ENCODE data around the gene TMC1. TPM values are rescaled to one million over a fixed set of nuclear protein-coding genes. Genes with fewer than 3 reads are reported as not detected.

Gene TMC1
- polyA plus RNA-seq, 2 of the 4 experiments (the other 2 are of a cell fraction): 0.12 to 0.17 TPM

- WGBS (ENCODE audit: missing lambda C conversion rate): 46% methylated on average over 2 of the region's 2 CpGs
- DNase-seq (ENCODE audit: low read depth in 1 of 2, low spot score in 1 of 2) (no peak), FAIRE-seq (no peak), ATAC-seq (0 out of 6 replicates have a peak, but pooled peaks of 1 of the 2 experiments have one; percentile 14)
- CTCF ChIA-PET: interaction anchor here (1.0 to 1.8 kb wide), 2 partner anchors 9 to 23 kb away, joined by 3 to 9 read pairs; no protein-coding TSS in a partner anchor
- POLR2A ChIA-PET: interaction anchor here (1.2 kb wide), 1 partner anchor 9 kb away, joined by 3 read pairs; no protein-coding TSS in a partner anchor
- Histone ChIP-seq H3K4me2 (no peak overlapping the region), H3K27ac (no peak overlapping the region), H3K4me1 (peaks cover 14% of the 10 kb centered on the region; the same call in 2 of the 3 replicates), H3K4me3 (no peak overlapping the region), H3K9me3 (no peaks in the 10 kb centered on the region)
- TF ChIP-seq E2F6 (IDR thresholded peaks at IDR 0.05; ENCODE audit: borderline replicate concordance, low read depth) (no peak), CHD4 (IDR thresholded peaks at IDR 0.05; ENCODE audit: borderline replicate concordance) (no peak), CEBPB (IDR thresholded peaks at IDR 0.05) (no peak), RAD21 (conservative IDR thresholded peaks at IDR 0.05 in 1 of 2, IDR thresholded peaks at IDR 0.05 in 1 of 2) (no peak), SREBF2 (IDR thresholded peaks at IDR 0.05) (no peak), EP300 (IDR thresholded peaks at IDR 0.05) (no peak), ESRRA (IDR thresholded peaks at IDR 0.05; ENCODE audit: borderline replicate concordance, low read length) (no peak), JUNB (IDR thresholded peaks at IDR 0.05) (no peak)
These were observed 359.4 kb downstream of the TMC1 start for GRCh38 chr9:72880821-72881220.

- Histone ChIP-seq H3K9me3 (peaks cover 2% of the 10 kb centered on the region; the same call in 1 of the 3 replicates), H3K4me1 (peaks cover 14% of the 10 kb centered on the region; the same call in 2 of the 3 replicates), H3K4me2 (no peak overlapping the region), H3K4me3 (no peak overlapping the region), H3K27ac (no peak overlapping the region)
- DNase-seq (ENCODE audit: low read depth in 1 of 2, low spot score in 1 of 2) (no peak), FAIRE-seq (no peak), ATAC-seq (peak; percentile 6 to 17; a peak in 4 of 6 replicates)
- TF ChIP-seq USF2 (IDR thresholded peaks at IDR 0.05) (no peak), NFE2L2 (conservative IDR thresholded peaks at IDR 0.05; ENCODE audit: low read length) (no peak), EP300 (IDR thresholded peaks at IDR 0.05) (no peak), PBX3 (IDR thresholded peaks at IDR 0.05) (no peak), MYC (IDR thresholded peaks at IDR 0.05; ENCODE audit: borderline replicate concordance, low read length) (no peak), FOSL2 (IDR thresholded peaks at IDR 0.05) (no peak), FOSL2 (CRISPR knock-in tag; IDR thresholded peaks at IDR 0.05) (no peak), ZC3H11A (IDR thresholded peaks at IDR 0.05) (no peak), RAD21 (conservative IDR thresholded peaks at IDR 0.05 in 1 of 2, IDR thresholded peaks at IDR 0.05 in 1 of 2) (no peak), KDM1A (IDR thresholded peaks at IDR 0.05; ENCODE audit: low read depth) (no peak), TP53 (CRISPR knock-in tag; IDR thresholded peaks at IDR 0.05) (no peak), RARB (CRISPR knock-in tag; IDR thresholded peaks at IDR 0.05) (no peak)
- CTCF ChIA-PET: interaction anchor here (0.7 to 3.6 kb wide), 5 partner anchors 8 to 602 kb away, joined by 3 to 22 read pairs (median 3); no protein-coding TSS in a partner anchor
- POLR2A ChIA-PET: no interaction called here
- WGBS (ENCODE audit: missing lambda C conversion rate): 95% methylated on average over 6 of the region's 6 CpGs
These were observed 360.8 kb downstream of the TMC1 start for GRCh38 chr9:72882117-72882775.

GRCh38 chr9:72883875-72884274, 362.5 kb downstream of the TMC1 start:
- POLR2A ChIA-PET: no interaction called here
- TF ChIP-seq RFX5 (IDR thresholded peaks at IDR 0.05): no peak
- TF ChIP-seq CBX2 (IDR thresholded peaks at IDR 0.05; ENCODE audit: borderline replicate concordance, low read depth): no peak
- no peak for TF ChIP-seq HDAC2 (IDR thresholded peaks at IDR 0.05)
- no peak for TF ChIP-seq SREBF2 (IDR thresholded peaks at IDR 0.05)
- no peak for TF ChIP-seq CEBPB (IDR thresholded peaks at IDR 0.05)
- TF ChIP-seq RARB (CRISPR knock-in tag; IDR thresholded peaks at IDR 0.05): no peak
- no peak for TF ChIP-seq HOXB13 (CRISPR knock-in tag; IDR thresholded peaks at IDR 0.05; ENCODE audit: low read depth)
- TF ChIP-seq MYC (IDR thresholded peaks at IDR 0.05; ENCODE audit: borderline replicate concordance, low read length): no peak
- TF ChIP-seq CHD2 (IDR thresholded peaks at IDR 0.05; ENCODE audit: low read length, partially characterized antibody): no peak
- no peak for TF ChIP-seq ZNF302 (CRISPR knock-in tag; IDR thresholded peaks at IDR 0.05)
- TF ChIP-seq TFCP2L1 (CRISPR knock-in tag; IDR thresholded peaks at IDR 0.05): no peak
- no peak for TF ChIP-seq FOXS1 (CRISPR knock-in tag; IDR thresholded peaks at IDR 0.05)
- no peak for TF ChIP-seq EHMT2 (IDR thresholded peaks at IDR 0.05; ENCODE audit: low read depth)
- TF ChIP-seq HOXA7 (CRISPR knock-in tag; IDR thresholded peaks at IDR 0.05): no peak
- no peak for TF ChIP-seq PBX3 (IDR thresholded peaks at IDR 0.05)
- TF ChIP-seq KDM1A (IDR thresholded peaks at IDR 0.05; ENCODE audit: low read depth): no peak
- no peak for TF ChIP-seq EP300 (IDR thresholded peaks at IDR 0.05)
- no peak overlapping the region for H3K27ac ChIP-seq
- peaks cover 14% of the 10 kb centered on the region; the same call in 2 of the 3 replicates for H3K4me1 ChIP-seq
- DNase-seq (ENCODE audit: low read depth in 1 of 2, low spot score in 1 of 2): no peak
- FAIRE-seq: no peak
- CTCF ChIA-PET: interaction anchor here (1.2 to 3.6 kb wide), 2 partner anchors 11 to 316 kb away, joined by 4 to 22 read pairs; no protein-coding TSS in a partner anchor
- no peak for ATAC-seq
- WGBS (ENCODE audit: missing lambda C conversion rate): 77% methylated on average over 3 of the region's 3 CpGs
- no peak overlapping the region for H3K4me3 ChIP-seq
- H3K9me3 ChIP-seq: peaks cover 2% of the 10 kb centered on the region; the same call in 1 of the 3 replicates
- no peak overlapping the region for H3K4me2 ChIP-seq

Measured in A549 (cell line).